ENCODE measurements around the gene TAF6. TPM values are rescaled to one million over a fixed set of nuclear protein-coding genes. Genes with fewer than 3 reads are reported as not detected.
A peak's percentile ranks its signal among the peaks of the same experiment; 100 is the strongest.

TAF6 gene
- 25.4 and 34.4 TPM in 2 replicates for total RNA-seq (2014; rRNA removed; shearing (Covaris generic))
- 34.7 and 36.1 TPM in 2 replicates for polyA plus RNA-seq (2015; cell fraction: cytosol; rRNA removed)
- 27.8 and 29.2 TPM in 2 replicates for polyA plus RNA-seq (2015; cell fraction: nucleus; rRNA removed)

- peak; percentile 91 for DNase-seq (ENCODE audit: low read depth)
These were observed at the start of gene TAF6, which contains the start of gene CNPY4 for GRCh38 chr7:100119072-100119969. Gene TAF6 (minus strand): TSS chr7:100119358. CDS start chr7:100114209, 5,149 bp downstream. Gene CNPY4 (plus strand): TSS chr7:100119634. CDS start chr7:100119745, 111 bp downstream.

DNA sequence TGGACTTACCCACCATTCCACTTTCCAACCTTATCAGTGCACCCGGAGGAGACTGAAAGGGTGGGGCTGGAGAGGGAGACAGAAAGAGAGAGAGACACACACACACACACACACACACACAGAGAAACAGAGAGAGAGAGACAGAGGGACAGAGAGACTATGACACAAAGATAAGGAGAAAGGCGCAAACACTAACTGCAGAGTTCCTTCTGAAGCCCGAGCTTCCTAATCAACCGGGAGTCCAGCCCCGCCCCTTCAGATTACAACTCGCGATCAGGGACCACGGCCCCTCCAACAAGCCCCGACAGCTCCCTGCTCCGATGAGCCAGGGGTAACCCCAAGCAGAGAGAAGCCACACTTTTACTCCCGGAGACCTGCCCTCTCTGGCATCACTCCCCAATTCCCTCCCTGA lies 48.8 kb upstream of the TAF6 start:
- DNase-seq (ENCODE audit: low read depth): no peak

- DNase-seq (ENCODE audit: low read depth): no peak
These were observed 48.1 kb upstream of the TAF6 start for GRCh38 chr7:100166970-100167911.

- no peak for DNase-seq (ENCODE audit: low read depth)
These were observed 47.3 kb upstream of the TAF6 start for GRCh38 chr7:100166317-100166940.

DNA sequence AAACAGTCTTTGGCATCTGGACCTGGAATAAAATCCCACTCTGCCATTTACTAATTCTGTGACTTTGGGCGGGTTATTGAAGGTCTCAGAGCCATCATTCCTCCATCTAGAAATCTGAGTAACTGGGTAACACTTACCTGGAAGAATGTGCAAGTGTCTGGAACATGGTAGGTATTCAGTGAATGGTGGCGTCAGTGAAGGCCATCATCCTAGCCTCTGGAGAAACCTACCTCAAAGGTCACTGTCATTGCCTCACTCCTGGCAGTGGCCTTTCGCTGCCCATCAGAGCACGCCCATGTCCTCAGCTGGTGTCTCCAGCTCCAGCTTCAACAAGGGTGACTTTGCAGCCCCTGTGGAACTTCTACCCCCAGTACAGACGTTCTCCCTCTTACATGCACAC lies 44.7 kb upstream of the TAF6 start:
- no peak for DNase-seq (ENCODE audit: low read depth)

GRCh38 chr7:100163006-100163531 lies 43.9 kb upstream of the TAF6 start:
- DNase-seq (ENCODE audit: low read depth): no peak

- DNase-seq (ENCODE audit: low read depth): no peak
These were observed 40.9 kb upstream of the TAF6 start for GRCh38 chr7:100160067-100160466.

DNA sequence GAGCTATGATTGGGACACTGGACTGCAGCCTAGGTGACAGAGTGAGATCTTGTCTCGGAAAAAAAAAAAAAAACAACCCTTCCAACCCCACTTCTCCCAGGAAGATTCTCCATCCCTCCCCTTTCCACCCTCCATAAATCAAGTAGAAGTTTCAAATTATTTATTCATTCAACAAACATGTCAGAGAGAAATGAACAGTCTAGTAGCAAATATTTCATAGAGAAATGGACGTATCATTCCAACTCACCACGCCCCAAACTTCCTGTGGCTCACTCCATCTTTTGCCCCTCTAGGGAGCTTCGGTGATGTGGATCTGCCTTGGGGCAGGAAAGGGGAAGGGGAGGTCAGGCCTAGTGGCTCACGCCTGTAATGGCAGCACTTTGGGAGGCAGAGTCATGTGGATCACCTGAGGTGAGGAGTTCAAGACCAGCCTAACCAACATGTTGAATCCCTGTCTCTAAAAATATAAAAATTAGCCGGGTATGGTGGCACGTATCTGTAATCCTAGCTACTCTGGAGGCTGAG lies 40.0 kb upstream of the TAF6 start:
- peak; percentile 38 for DNase-seq (ENCODE audit: low read depth)

- peak; percentile 82 for DNase-seq (ENCODE audit: low read depth)
These were observed 39.3 kb upstream of the TAF6 start, which contains the start of gene TRAPPC14 for GRCh38 chr7:100158229-100159098. Gene TRAPPC14 (minus strand): TSS chr7:100158723. CDS start chr7:100158499, 224 bp downstream.

DNA sequence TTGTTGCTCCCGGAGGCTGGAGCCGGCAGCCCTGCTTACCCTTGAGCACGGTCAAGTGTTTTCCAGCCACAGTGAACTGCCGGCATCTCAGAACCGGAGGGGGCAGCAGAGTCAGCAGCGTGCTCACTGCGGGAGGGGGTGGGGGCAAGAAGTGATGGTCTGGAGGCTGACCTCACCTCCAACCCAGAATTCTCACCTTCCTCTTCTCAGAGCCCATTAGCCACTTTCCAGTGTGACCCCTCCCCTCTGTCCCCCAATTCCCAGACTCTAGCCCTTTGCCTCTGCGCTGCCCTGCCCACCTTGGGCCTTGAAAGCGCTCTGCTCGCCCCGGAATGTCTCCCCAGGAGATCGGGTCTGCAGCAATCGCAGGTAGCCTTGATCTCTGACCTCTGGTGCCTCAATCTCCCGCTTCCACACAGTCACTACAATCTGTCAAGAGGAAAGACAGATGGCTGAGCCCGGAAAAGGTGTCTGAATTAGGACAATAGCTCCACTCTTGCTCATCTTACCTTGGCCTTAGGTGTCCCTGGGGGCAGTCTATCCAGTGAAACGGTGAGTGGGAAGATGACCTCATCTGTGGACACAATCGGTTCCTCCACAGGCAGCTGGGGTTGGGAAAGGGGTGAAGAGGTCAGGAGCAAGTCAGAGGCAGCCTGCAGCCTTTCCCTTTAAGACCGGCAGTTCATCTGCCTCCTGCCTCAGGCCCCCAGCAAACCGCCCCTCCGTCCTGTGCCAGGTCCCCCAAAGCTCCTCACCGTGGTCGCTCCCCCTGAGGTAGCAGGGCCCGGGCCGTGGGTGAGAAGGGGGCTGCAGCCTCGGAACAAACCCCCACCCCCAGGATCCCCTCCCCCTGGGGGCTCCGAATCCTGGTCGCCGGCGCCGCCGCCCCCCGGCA lies 38.4 kb upstream of the TAF6 start:
- no peak for DNase-seq (ENCODE audit: low read depth)

- DNase-seq (ENCODE audit: low read depth): no peak
These were observed 37.8 kb upstream of the TAF6 start for GRCh38 chr7:100157069-100157333.

DNA sequence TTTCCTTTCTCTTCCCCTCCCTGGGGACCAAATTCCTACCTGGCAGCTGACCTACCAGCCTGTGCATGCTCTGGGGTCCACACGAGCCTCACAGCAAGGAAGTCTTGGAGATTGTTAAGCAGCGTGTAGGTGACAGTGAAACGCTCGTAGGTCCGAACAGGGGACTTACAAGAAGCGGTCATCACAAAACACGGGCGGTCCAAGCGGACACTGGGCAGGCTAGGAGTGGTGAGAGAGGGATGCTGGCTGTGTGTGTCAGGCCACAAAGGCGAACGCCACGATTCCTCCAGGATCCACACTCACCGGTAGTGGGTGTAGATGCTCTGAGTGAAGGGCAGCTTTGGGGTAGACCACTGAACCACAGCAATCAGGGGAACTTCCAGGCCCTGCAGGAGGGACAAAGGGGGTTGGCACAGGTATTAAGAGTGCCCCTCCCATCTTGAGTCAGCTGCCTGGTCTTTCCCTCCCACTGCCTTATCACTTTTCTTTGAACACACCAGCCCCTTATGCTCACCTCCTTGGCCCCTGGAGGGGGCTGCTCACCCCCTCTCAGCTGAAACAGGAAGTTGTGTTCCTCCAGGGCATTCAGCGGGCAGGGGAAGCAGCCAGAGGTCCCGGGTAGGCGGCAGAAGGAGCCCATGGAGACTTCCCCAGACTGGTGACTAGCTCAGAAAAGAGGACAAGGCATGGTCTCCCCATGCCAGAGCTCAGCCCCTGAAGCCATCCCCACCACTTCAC lies 37.3 kb upstream of the TAF6 start:
- DNase-seq (ENCODE audit: low read depth): no peak

- no peak for DNase-seq (ENCODE audit: low read depth)
These were observed 36.6 kb upstream of the TAF6 start for GRCh38 chr7:100155553-100156317.

- no peak for DNase-seq (ENCODE audit: low read depth)
These were observed 35.7 kb upstream of the TAF6 start for GRCh38 chr7:100154651-100155491.

GRCh38 chr7:100153708-100154535 lies 34.8 kb upstream of the TAF6 start:
- DNase-seq (ENCODE audit: low read depth): no peak

All from HT1080 (cell line).